Temporal lobe (tissue), 2 donors: ENCODE data around the gene BTBD18. TPM values are rescaled to one million over a fixed set of nuclear protein-coding genes. Genes with fewer than 3 reads are reported as not detected.

Experiments
- small RNA-seq: library from RNA; depleted of rRNA; stranded (forward); fragments of <200 nt; gene quantifications from one replicate; pipeline ENCODE3, GENCODE V24; 2014; ENCODE audit warnings: low replicate concordance
- total RNA-seq: library from RNA; depleted of rRNA; stranded (reverse); fragments of >200 nt; gene quantifications from one replicate; pipeline ENCODE4 v1.2.3, GENCODE V29; 2014

Gene BTBD18
- total RNA-seq, 1 donor from 2014 or later, result not detected

Small RNAs within 50 kb of the gene (small RNA-seq; reads per million reads assigned to genes)
- gene AP001931.1 (not detected), gene TMX2-CTNND1 (not detected)

Other genes starting within 250 kb of the BTBD18 start
- gene SLC43A1, start 236.1 kb downstream of the BTBD18 start, total RNA-seq, result 1.2 TPM
- 27.0 TPM for gene TIMM10, start 221.1 kb downstream of the BTBD18 start, total RNA-seq
- not detected for gene SMTNL1, start 214.2 kb downstream of the BTBD18 start, total RNA-seq
- gene UBE2L6, start 184.1 kb downstream of the BTBD18 start, total RNA-seq, result 40.8 TPM
- 11.3 TPM for gene SERPING1, start 154.1 kb downstream of the BTBD18 start, total RNA-seq
- 3.7 TPM for gene YPEL4, start 101.9 kb downstream of the BTBD18 start, total RNA-seq
- gene CLP1, start 94.1 kb downstream of the BTBD18 start, total RNA-seq, result 9.8 TPM
- gene ZDHHC5, start 83.7 kb downstream of the BTBD18 start, total RNA-seq, result 16.0 TPM
- 24.1 TPM for gene MED19, start 39.6 kb downstream of the BTBD18 start, total RNA-seq
- gene TMX2, start 39.2 kb downstream of the BTBD18 start, total RNA-seq, result 38.4 TPM
- gene SELENOH, start 10.3 kb downstream of the BTBD18 start, total RNA-seq, result 44.0 TPM
- 134 TPM for gene CTNND1, start 10.0 kb upstream of the BTBD18 start, total RNA-seq